Stimulated activated naive B cell treated with anti-CD40 and anti-IgM and Interleukin-4, amounts not matched to agents 10 μg/mL and 1 μg/mL and 100 μg/mL, for 72 hours (primary cell): Measurements from ENCODE around the gene CLEC4F.
"Not testable (repeated sequence)": the region's sequence is repeated elsewhere in the genome, so short reads cannot be mapped to it uniquely, and the experiment has no call there.

Experiments
- ATAC-seq, 2 donors: fragments of 150-1000 bp; cut with Tn5 transposase; replicated peaks; 2 replicates each; pipeline ENCODE4 v1.10.0; 2021; ENCODE audit warnings: moderate library complexity in 1 of 2
- DNase-seq: peaks from one replicate; pipeline ENCODE4 v3.0.0; 2021
- H3K27ac Mint-ChIP-seq: one replicate; pipeline ENCODE4 v1.8.0; 2022; ENCODE audit warnings: mild to moderate bottlenecking, mixed read lengths
- H3K27me3 Mint-ChIP-seq, 2 donors: one replicate each; pipeline ENCODE4 v1.8.0; 2022; ENCODE audit warnings: mixed read lengths in 2 of 2
- H3K36me3 Mint-ChIP-seq, 2 donors: one replicate each; pipeline ENCODE4 v1.8.0; 2022; ENCODE audit warnings: mixed read lengths in 2 of 2, mild to moderate bottlenecking in 1 of 2
- H3K4me1 Mint-ChIP-seq, 2 donors: one replicate each; pipeline ENCODE4 v1.8.0; 2022; ENCODE audit warnings: mixed read lengths in 2 of 2, mild to moderate bottlenecking in 1 of 2
- H3K4me3 Mint-ChIP-seq, 2 donors: one replicate each; pipeline ENCODE4 v1.8.0; 2022; ENCODE audit warnings: mild to moderate bottlenecking in 2 of 2, mixed read lengths in 2 of 2, moderate library complexity in 1 of 2
- H3K9me3 Mint-ChIP-seq, 2 donors: one replicate each; pipeline ENCODE4 v1.8.0; 2022; ENCODE audit warnings: mixed read lengths in 2 of 2, mild to moderate bottlenecking in 1 of 2

The CLEC4F gene

DNA sequence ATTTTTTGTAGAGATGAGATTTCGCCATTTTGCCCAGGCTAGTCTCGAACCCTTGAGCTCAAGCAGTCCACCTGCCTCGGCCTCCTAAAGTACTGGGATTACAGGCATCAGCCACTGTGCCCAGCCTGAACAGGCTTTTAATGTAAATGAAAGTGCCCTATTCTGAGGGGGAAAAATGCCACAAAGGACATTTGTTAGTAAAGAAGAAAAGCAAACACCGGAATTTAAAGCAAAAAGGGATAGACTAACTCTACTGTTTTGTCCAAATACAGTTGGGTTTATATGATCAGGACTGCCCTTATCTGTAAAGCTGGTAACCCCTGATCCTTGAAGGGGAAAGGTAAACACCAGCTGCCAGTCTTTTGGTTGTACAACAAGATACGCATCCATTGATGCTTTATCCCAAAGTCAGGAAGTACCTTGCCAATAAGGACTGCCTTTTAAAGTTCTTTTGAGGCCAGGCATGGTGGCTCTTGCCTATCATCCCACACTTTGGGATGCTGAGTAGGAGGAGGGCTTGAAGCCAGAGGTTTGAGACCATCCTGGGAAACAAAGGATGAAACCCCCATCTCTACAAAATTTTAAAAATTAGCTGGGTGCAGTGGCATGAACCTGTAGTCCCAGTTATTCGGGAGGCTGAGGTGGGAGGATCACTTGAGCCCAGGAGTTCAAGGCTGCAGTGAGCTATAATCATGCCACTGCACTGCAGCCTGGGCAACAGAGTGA is 13.1 kb downstream of the CLEC4F start:
- Mint-ChIP-seq H3K4me1 (peaks cover 2 to 6% of the 10 kb centered on the region in 2 donors), H3K27me3 (peaks cover 23 to 26% of the 10 kb centered on the region in 2 donors), H3K4me3 (no peak overlapping the region), H3K27ac (no peak overlapping the region), H3K36me3 (no peaks in the 10 kb centered on the region), H3K9me3 (peaks cover 0 to 1% of the 10 kb centered on the region in 2 donors)
- no peak for ATAC-seq
- no peak for DNase-seq

GRCh38 chr2:70806620-70807019 is 13.8 kb downstream of the CLEC4F start:
- peaks cover 0 to 1% of the 10 kb centered on the region in 2 donors for H3K9me3 Mint-ChIP-seq
- H3K4me3 Mint-ChIP-seq: no peak overlapping the region
- H3K27ac Mint-ChIP-seq: no peak overlapping the region
- peaks cover 24 to 32% of the 10 kb centered on the region in 2 donors for H3K27me3 Mint-ChIP-seq
- H3K4me1 Mint-ChIP-seq: peaks cover 2 to 6% of the 10 kb centered on the region in 2 donors
- H3K36me3 Mint-ChIP-seq: no peaks in the 10 kb centered on the region
- DNase-seq: no peak
- ATAC-seq: no peak

- Mint-ChIP-seq H3K27me3 (peaks cover 30 to 38% of the 10 kb centered on the region in 2 donors), H3K36me3 (no peaks in the 10 kb centered on the region), H3K9me3 (peaks cover 0 to 1% of the 10 kb centered on the region in 2 donors), H3K4me3 (no peak overlapping the region), H3K4me1 (peaks cover 2 to 6% of the 10 kb centered on the region in 2 donors), H3K27ac (no peak overlapping the region)
- ATAC-seq: no peak
- DNase-seq: no peak
Observed at GRCh38 chr2:70806013-70806412, 14.4 kb downstream of the CLEC4F start.

DNA sequence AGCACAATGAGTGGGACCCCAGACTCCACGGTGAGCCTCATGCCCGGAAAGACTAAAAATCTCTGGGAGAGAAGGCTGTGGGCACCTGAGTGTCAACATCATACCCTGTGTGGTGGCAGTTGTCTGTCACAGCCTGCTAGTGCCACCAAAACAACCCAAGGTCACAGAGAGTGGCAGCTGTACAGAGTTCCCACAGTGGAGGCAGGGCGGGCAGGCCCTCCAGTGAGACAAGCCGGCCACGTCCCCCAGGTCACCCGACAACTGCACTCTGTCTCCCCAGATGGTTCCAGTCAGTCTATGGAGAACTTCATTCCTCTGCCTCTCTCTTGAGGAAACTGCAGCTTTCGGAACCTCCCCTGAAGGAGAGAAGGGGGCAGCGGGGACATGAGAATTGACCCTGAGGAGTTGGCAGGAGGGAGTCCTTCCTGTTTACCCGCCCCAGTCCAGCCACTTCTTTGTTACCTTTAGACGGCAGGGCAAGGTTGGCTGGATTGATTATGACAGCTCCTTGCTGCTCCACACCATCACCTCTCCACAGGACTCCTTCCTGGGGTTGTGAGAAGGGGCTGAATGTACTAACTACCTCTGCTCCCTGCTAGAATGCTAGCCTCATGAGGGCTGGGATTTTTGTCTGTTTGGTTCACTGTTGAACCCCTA is 18.7 kb downstream of the CLEC4F start:
- Mint-ChIP-seq H3K4me3 (no peak overlapping the region), H3K9me3 (peaks cover 12 to 17% of the 10 kb centered on the region in 2 donors), H3K36me3 (peaks cover 6 to 12% of the 10 kb centered on the region in 2 donors), H3K27ac (no peak overlapping the region), H3K27me3 (peaks cover 39 to 42% of the 10 kb centered on the region in 2 donors), H3K4me1 (peaks cover 8 to 18% of the 10 kb centered on the region in 2 donors)
- ATAC-seq (no peak), DNase-seq (no peak)

DNA sequence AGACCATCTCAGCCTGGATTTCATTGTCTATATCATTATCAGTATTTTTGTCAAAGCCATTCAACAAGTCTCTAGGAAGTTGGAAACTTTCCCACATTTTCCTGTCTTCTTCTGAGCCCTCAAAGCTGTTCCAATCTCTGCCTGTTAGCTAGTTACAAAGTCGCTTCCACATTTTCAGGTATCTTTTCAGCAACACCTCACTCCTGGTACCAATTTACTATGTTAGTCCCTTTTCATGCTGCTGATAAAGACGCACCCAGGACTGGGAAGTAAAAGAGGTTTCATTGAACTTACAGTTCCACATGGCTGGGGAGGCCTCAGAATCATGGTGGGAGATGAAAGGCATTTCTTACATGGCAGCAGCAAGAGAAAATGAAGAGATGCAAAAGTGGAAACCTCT is 20.7 kb downstream of the CLEC4F start:
- Mint-ChIP-seq H3K36me3 (peaks cover 7 to 12% of the 10 kb centered on the region in 2 donors), H3K27me3 (peaks cover 45 to 51% of the 10 kb centered on the region in 2 donors), H3K27ac (no peak overlapping the region), H3K4me1 (peaks cover 14 to 34% of the 10 kb centered on the region in 2 donors), H3K9me3 (peaks cover 12 to 18% of the 10 kb centered on the region in 2 donors), H3K4me3 (no peak overlapping the region)
- DNase-seq (no peak), ATAC-seq (no peak)

DNA sequence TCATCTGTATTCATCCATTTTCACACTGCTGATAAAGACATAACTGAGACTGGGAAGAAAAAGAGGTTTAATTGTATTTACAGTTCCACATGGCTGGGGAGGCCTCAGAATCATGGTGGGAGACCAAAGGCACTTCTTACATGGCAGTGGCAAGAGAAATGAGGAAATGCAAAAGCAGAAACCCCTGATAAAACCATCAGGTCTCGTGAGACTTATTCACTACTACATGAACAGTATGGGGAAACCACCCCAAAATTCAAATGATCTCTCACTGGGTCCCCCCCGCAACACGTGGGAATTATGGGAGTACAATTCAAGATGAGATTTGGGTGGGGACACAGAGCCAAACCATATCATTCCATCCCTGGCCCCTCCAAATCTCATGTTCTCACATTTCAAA is 22.4 kb downstream of the CLEC4F start:
- H3K36me3 Mint-ChIP-seq: peaks cover 7 to 12% of the 10 kb centered on the region in 2 donors
- H3K9me3 Mint-ChIP-seq: peaks cover 12 to 17% of the 10 kb centered on the region in 2 donors
- not testable (repeated sequence) for DNase-seq, H3K27ac Mint-ChIP-seq, H3K4me3 Mint-ChIP-seq
- peaks cover 55 to 58% of the 10 kb centered on the region in 2 donors for H3K27me3 Mint-ChIP-seq
- ATAC-seq: peak; percentile 33 to 38
- peaks cover 14 to 40% of the 10 kb centered on the region in 2 donors for H3K4me1 Mint-ChIP-seq

DNA sequence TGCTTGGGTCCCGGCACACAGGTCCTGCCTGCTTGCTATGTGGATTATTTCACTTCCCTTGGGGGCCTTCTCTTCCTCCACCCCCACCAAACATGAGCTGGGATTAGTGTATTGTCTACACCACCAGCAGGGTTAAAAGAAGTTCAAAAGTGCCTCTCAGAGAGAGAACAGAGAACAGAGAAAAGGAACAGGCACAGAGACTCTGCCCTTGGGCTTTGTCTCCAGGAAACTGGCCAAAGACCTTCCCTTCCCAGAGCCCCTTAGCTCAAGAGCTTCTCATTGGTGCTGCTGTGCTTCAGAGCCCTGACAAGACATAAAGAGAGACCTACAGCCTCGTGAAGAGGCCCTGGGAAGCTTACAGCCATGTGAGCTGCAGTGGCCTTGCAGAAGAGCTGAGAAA is 22.9 kb downstream of the CLEC4F start:
- ATAC-seq: no peak
- peaks cover 7 to 12% of the 10 kb centered on the region in 2 donors for H3K36me3 Mint-ChIP-seq
- H3K4me3 Mint-ChIP-seq: no peak overlapping the region
- peaks cover 55 to 60% of the 10 kb centered on the region in 2 donors for H3K27me3 Mint-ChIP-seq
- peaks cover 14 to 40% of the 10 kb centered on the region in 2 donors for H3K4me1 Mint-ChIP-seq
- no peak for DNase-seq
- H3K9me3 Mint-ChIP-seq: peaks cover 12 to 17% of the 10 kb centered on the region in 2 donors
- H3K27ac Mint-ChIP-seq: no peak overlapping the region

DNA sequence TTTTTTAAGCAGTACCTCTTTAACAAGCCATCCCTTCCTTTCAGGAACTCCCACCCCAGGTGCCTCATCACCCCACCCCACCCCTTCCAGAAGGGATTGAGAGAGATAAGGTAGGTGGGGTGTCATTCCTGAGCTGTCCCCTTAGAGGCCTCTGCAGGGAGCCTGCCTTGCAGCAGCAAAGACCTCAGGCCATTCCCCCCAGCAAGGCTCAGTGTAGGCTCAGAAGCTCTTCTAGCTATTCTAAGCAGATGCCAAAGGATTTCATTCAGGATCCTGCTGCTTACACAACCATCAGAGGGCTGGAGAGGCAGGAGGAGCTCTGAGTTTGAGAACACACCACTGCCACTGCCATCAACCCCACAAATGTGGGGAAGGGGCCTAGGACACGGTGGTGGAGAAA is 24.1 kb downstream of the CLEC4F start:
- peaks cover 16 to 40% of the 10 kb centered on the region in 2 donors for H3K4me1 Mint-ChIP-seq
- H3K27ac Mint-ChIP-seq: no peak overlapping the region
- peaks cover 58 to 59% of the 10 kb centered on the region in 2 donors for H3K27me3 Mint-ChIP-seq
- ATAC-seq (no peak), DNase-seq (no peak)
- H3K36me3 Mint-ChIP-seq: peaks cover 7 to 12% of the 10 kb centered on the region in 2 donors
- H3K9me3 Mint-ChIP-seq: peaks cover 12 to 17% of the 10 kb centered on the region in 2 donors
- H3K4me3 Mint-ChIP-seq: no peak overlapping the region

GRCh38 chr2:70795164-70795995 is 25.0 kb downstream of the CLEC4F start:
- DNase-seq (peak; percentile 19), ATAC-seq (peak; percentile 83 to 88)
- H3K9me3 Mint-ChIP-seq: peaks cover 12 to 17% of the 10 kb centered on the region in 2 donors
- H3K4me3 Mint-ChIP-seq: peak overlapping the region in 1 of 2 donors; percentile 10
- H3K36me3 Mint-ChIP-seq: peaks cover 7 to 12% of the 10 kb centered on the region in 2 donors
- peaks cover 54% of the 10 kb centered on the region in 2 donors for H3K27me3 Mint-ChIP-seq
- H3K4me1 Mint-ChIP-seq: peaks cover 16 to 40% of the 10 kb centered on the region in 2 donors
- peak overlapping the region; percentile 11 for H3K27ac Mint-ChIP-seq

DNA sequence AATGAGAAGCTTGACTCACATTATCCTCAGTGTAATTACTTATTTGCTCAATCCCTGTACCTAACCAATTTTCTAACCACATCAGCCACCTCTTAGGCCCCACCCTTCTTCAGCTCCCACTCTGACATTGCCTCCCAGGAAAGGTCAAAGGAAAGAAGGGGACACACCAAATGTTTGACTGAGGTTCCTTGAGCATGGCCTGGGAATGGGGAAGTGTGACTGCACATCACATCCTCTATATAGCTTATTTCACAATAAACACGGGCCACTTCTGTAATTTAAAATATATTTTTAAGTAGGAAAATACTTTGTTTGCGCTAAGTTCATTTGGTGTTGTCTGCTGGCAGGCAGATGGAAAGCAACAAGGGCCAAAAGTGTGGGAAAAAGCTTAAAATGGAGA is 26.9 kb downstream of the CLEC4F start:
- Mint-ChIP-seq H3K36me3 (peaks cover 4 to 5% of the 10 kb centered on the region in 2 donors), H3K4me3 (no peak overlapping the region), H3K9me3 (peaks cover 5 to 9% of the 10 kb centered on the region in 2 donors), H3K27me3 (peaks cover 53 to 55% of the 10 kb centered on the region in 2 donors), H3K4me1 (peaks cover 20 to 50% of the 10 kb centered on the region in 2 donors), H3K27ac (no peak overlapping the region)
- DNase-seq (no peak), ATAC-seq (no peak)

DNA sequence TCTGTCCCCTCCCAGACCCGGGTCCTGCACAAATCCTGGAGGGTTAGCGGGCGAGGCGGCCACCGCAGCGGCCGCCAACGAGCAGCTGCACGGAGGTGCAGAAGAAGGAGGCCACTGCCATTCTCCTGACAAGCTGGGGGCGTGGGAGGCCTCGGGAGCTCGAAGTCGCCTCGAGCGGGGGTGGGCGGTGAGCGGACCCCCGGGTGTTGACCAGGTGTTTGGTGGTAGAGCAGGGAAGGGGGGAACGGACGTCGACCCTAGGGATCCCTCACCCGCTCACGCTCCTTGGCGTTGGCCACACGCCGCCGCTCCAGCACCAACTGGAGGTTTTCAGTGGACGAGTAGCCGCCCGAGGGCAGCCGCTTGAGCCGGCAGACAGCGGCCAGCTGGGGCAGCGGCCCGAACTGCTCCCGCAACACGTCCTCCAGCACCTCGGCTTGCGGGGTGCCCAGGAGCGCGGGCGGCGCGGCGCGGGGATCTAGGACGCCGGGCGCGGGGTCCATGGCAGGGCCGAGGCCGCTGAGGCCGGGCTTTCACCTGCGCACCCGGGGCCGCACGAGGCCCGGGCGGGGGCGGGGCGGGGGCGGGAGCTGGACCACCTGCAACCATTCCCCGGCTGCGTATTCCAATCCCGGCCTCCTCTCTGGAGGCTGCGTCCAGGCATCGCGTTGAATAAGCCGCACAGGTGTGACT is 30.1 kb downstream of the CLEC4F start, which contains the start of gene FIGLA:
Gene FIGLA, minus strand, starts transcription at position 508 of the 693 bp plus-strand sequence. Its CDS starts 5 bp downstream, at position 503.
- H3K4me1 Mint-ChIP-seq: peaks cover 14 to 31% of the 10 kb centered on the region in 2 donors
- peaks cover 55 to 72% of the 10 kb centered on the region in 2 donors for H3K27me3 Mint-ChIP-seq
- H3K36me3 Mint-ChIP-seq: no peaks in the 10 kb centered on the region
- peaks cover 0 to 2% of the 10 kb centered on the region in 2 donors for H3K9me3 Mint-ChIP-seq
- ATAC-seq (peak in 1 of 2 donors; percentile 24), DNase-seq (no peak)
- peak within 1 kb of the TSS; percentile 77 for H3K4me3 Mint-ChIP-seq
- peak within 1 kb of the TSS; percentile 82 for H3K27ac Mint-ChIP-seq

DNA sequence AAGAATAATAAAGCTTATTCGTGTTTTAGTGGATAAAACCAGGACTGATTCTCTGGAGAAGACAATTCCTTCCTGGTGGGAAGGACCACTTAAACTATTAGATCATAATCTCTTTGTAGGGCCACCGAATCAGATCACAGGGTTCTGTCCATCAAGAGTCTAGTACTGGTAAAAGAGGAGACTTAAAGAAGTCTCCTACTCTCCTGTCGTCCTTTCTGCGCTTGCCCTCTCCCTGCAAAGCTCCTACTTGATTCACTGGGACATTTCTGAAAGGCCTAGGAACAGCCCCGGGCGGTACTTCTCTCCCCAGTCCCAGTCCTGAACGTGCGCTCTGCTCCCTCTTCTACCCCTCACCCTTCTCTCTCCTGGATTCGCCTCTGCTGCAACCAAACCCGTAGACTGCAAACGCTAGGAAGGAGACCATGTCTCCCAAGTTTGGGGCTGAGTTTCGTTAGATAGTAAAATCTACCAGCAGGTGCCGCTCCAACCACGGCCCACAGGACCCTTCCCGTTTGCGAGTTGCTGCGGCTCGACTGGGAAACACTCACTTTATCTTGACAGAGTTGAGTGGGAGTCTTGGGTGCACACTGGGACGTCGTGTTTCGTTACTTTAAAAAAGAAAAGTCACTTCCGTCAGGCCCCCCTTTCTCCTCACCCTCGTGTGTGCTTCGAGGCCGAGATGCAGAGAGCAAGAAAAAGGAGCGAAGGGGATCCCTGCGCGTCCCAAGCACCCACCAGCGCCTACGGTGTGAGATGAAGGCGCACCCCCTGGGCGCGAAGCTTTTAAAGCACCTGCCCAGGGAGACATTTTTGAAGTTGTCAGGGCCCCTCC is 30.9 kb downstream of the CLEC4F start:
- peak overlapping the region; percentile 82 for H3K27ac Mint-ChIP-seq
- H3K36me3 Mint-ChIP-seq: no peaks in the 10 kb centered on the region
- ATAC-seq (peak; percentile 77 to 85), DNase-seq (peak; percentile 60)
- peaks cover 52 to 69% of the 10 kb centered on the region in 2 donors for H3K27me3 Mint-ChIP-seq
- peak overlapping the region; percentile 77 for H3K4me3 Mint-ChIP-seq
- H3K4me1 Mint-ChIP-seq: peaks cover 11 to 27% of the 10 kb centered on the region in 2 donors
- H3K9me3 Mint-ChIP-seq: no peaks in the 10 kb centered on the region
